OCI-LY1 (cell line): Measurements from ENCODE around the gene PRDM1.

Experiments used
- H2AFZ ChIP-seq: fragments of 200-600 bp; sonication (generic), shearing (Covaris generic); 2 replicates; pipeline ENCODE4 v1.6.0; 2014; ENCODE audit warnings: antibody characterized with exemption, mild to moderate bottlenecking, low read length
- H3F3A ChIP-seq: fragments of 200-600 bp; sonication (generic), shearing (Covaris generic); 2 replicates; pipeline ENCODE4 v1.6.0; 2014; ENCODE audit warnings: mild to moderate bottlenecking, antibody characterized with exemption, low read length, moderate library complexity; ENCODE audit not compliant: insufficient read depth
- H3K27ac ChIP-seq: fragments of 200-600 bp; sonication (generic); 2 replicates; pipeline ENCODE4 v1.5.1; 2014; ENCODE audit warnings: low read length, mixed run types, mild to moderate bottlenecking, low read depth; ENCODE audit not compliant: poor library complexity, severe bottlenecking
- H3K27me3 ChIP-seq: fragments of 200-600 bp; sonication (generic); 2 replicates; pipeline ENCODE4 v1.6.0; 2014; ENCODE audit warnings: antibody characterized with exemption, mild to moderate bottlenecking, low read length, moderate library complexity; ENCODE audit not compliant: insufficient read depth
- H3K36me3 ChIP-seq: fragments of 200-600 bp; sonication (generic); 2 replicates; pipeline ENCODE4 v1.6.1; 2014; ENCODE audit warnings: mild to moderate bottlenecking, antibody characterized with exemption, low read length, moderate library complexity, mixed read lengths; ENCODE audit not compliant: insufficient read depth
- H3K4me1 ChIP-seq: fragments of 200-600 bp; sonication (generic); 2 replicates; pipeline ENCODE4 v1.5.1; 2014; ENCODE audit warnings: mild to moderate bottlenecking, low read length, moderate library complexity; ENCODE audit not compliant: insufficient read depth, severe bottlenecking
- H3K4me2 ChIP-seq: fragments of 200-600 bp; sonication (generic), shearing (Covaris generic); 2 replicates; pipeline ENCODE4 v1.6.1; 2014; ENCODE audit warnings: low read length
- H3K4me3 ChIP-seq: fragments of 200-600 bp; sonication (generic); 2 replicates; pipeline ENCODE4 v1.5.1; 2014; ENCODE audit warnings: low read length, low read depth, mild to moderate bottlenecking, mixed read lengths; ENCODE audit not compliant: poor library complexity, severe bottlenecking
- H3K79me2 ChIP-seq: fragments of 200-600 bp; shearing (Covaris generic); 2 replicates; pipeline ENCODE4 v1.6.1; 2016; ENCODE audit warnings: mixed run types, low read length, mixed read lengths; ENCODE audit not compliant: insufficient read depth
- H3K9ac ChIP-seq: fragments of 200-600 bp; sonication (generic), shearing (Covaris generic); 2 replicates; pipeline ENCODE4 v1.6.1; 2014; ENCODE audit warnings: mild to moderate bottlenecking, low read length, mixed read lengths
- H3K9me2 ChIP-seq: fragments of 200-600 bp; sonication (generic), shearing (Covaris generic); 2 replicates; pipeline ENCODE4 v1.6.1; 2014; ENCODE audit warnings: low read depth, mild to moderate bottlenecking, low read length, mixed read lengths
- H3K9me3 ChIP-seq: fragments of 200-600 bp; shearing (Covaris generic); 2 replicates; pipeline ENCODE4 v1.6.1; 2014; ENCODE audit warnings: low read length, mixed read lengths
- H4K20me1 ChIP-seq: fragments of 200-600 bp; sonication (generic), shearing (Covaris generic); 2 replicates; pipeline ENCODE4 v1.6.0; 2016; ENCODE audit warnings: mild to moderate bottlenecking, low read length; ENCODE audit not compliant: insufficient read depth
- CTCF ChIP-seq: fragments of 200-600 bp; sonication (generic), shearing (Covaris generic); IDR thresholded peaks from 2 replicates; pipeline ENCODE4 v1.5.1; 2017; ENCODE audit warnings: mild to moderate bottlenecking, antibody characterized with exemption, low read length, moderate library complexity, mixed read lengths
- EZH2 ChIP-seq: fragments of 200-600 bp; sonication (generic), shearing (Covaris generic); IDR thresholded peaks from 2 replicates; pipeline ENCODE4 v1.8.0; 2017; ENCODE audit warnings: borderline replicate concordance, mixed run types, mild to moderate bottlenecking, antibody characterized with exemption, low read length, moderate library complexity, mixed read lengths

The PRDM1 gene

GRCh38 chr6:106090001-106090400 lies 3.9 kb downstream of the PRDM1 start:
- H3F3A ChIP-seq = no peaks in the 10 kb centered on the region; the same call in 1 of the 2 replicates
- no peaks in the 10 kb centered on the region for H3K9me2 ChIP-seq
- no peak overlapping the region for H3K4me2 ChIP-seq
- peaks cover 21% of the 10 kb centered on the region for H3K4me1 ChIP-seq
- H3K27me3 ChIP-seq = no peaks in the 10 kb centered on the region; the same call in 1 of the 2 replicates
- no peaks in the 10 kb centered on the region for H4K20me1 ChIP-seq
- no peak overlapping the region for H3K27ac ChIP-seq
- no peak overlapping the region for H2AFZ ChIP-seq
- no peaks in the 10 kb centered on the region for H3K9me3 ChIP-seq
- TF ChIP-seq CTCF (peak; percentile 47; the same call in 1 of the 2 replicates), EZH2 (no peak)
- no peaks in the 10 kb centered on the region for H3K36me3 ChIP-seq
- no peak overlapping the region for H3K9ac ChIP-seq
- H3K4me3 ChIP-seq = no peak overlapping the region
- H3K79me2 ChIP-seq = no peaks in the 10 kb centered on the region

GRCh38 chr6:106092279-106092678 lies 6.1 kb downstream of the PRDM1 start:
- no peaks in the 10 kb centered on the region for H3F3A ChIP-seq
- peaks cover 6% of the 10 kb centered on the region for H3K4me1 ChIP-seq
- no peaks in the 10 kb centered on the region for H3K9me2 ChIP-seq
- no peaks in the 10 kb centered on the region for H3K79me2 ChIP-seq
- H3K27ac ChIP-seq = no peak overlapping the region
- H3K27me3 ChIP-seq = no peaks in the 10 kb centered on the region; the same call in 1 of the 2 replicates
- H3K4me2 ChIP-seq = no peak overlapping the region
- TF ChIP-seq EZH2 (no peak), CTCF (no peak)
- no peak overlapping the region for H2AFZ ChIP-seq
- H3K36me3 ChIP-seq = no peaks in the 10 kb centered on the region
- H3K9me3 ChIP-seq = no peaks in the 10 kb centered on the region
- no peak overlapping the region for H3K4me3 ChIP-seq
- H4K20me1 ChIP-seq = no peaks in the 10 kb centered on the region
- H3K9ac ChIP-seq = no peak overlapping the region

- H3K4me1 ChIP-seq = peaks cover 23% of the 10 kb centered on the region
Observed at GRCh38 chr6:106094261-106094963, 8.3 kb downstream of the PRDM1 start.

More at GRCh38 chr6:106094261-106094963, 8.3 kb downstream of the PRDM1 start:
- H3F3A ChIP-seq = no peaks in the 10 kb centered on the region
- no peaks in the 10 kb centered on the region for H3K79me2 ChIP-seq
- no peak overlapping the region for H3K4me3 ChIP-seq
- H3K9ac ChIP-seq = no peak overlapping the region
- no peaks in the 10 kb centered on the region for H3K36me3 ChIP-seq
- no peak for TF ChIP-seq CTCF
- no peak for TF ChIP-seq EZH2
- H3K9me3 ChIP-seq = no peaks in the 10 kb centered on the region
- no peaks in the 10 kb centered on the region for H3K9me2 ChIP-seq
- H4K20me1 ChIP-seq = no peaks in the 10 kb centered on the region
- no peak overlapping the region for H3K27ac ChIP-seq
- H3K27me3 ChIP-seq = peaks cover 3% of the 10 kb centered on the region; the same call in 1 of the 2 replicates
- no peak overlapping the region for H2AFZ ChIP-seq
- H3K4me2 ChIP-seq = no peak overlapping the region
